NOMO-1 treated with dmso at 0.1 percent for 144 hours (cell line): ENCODE data around the gene ZNF460.
"Not testable (repeated sequence)": the region's sequence is repeated elsewhere in the genome, so short reads cannot be mapped to it uniquely, and the experiment has no call there.

Source experiments
- DNase-seq: peaks from one replicate; lab custom pipeline; 2025; ENCODE audit not compliant: unreplicated experiment; lab: John Stamatoyannopoulos, UW

ZNF460 gene

DNA sequence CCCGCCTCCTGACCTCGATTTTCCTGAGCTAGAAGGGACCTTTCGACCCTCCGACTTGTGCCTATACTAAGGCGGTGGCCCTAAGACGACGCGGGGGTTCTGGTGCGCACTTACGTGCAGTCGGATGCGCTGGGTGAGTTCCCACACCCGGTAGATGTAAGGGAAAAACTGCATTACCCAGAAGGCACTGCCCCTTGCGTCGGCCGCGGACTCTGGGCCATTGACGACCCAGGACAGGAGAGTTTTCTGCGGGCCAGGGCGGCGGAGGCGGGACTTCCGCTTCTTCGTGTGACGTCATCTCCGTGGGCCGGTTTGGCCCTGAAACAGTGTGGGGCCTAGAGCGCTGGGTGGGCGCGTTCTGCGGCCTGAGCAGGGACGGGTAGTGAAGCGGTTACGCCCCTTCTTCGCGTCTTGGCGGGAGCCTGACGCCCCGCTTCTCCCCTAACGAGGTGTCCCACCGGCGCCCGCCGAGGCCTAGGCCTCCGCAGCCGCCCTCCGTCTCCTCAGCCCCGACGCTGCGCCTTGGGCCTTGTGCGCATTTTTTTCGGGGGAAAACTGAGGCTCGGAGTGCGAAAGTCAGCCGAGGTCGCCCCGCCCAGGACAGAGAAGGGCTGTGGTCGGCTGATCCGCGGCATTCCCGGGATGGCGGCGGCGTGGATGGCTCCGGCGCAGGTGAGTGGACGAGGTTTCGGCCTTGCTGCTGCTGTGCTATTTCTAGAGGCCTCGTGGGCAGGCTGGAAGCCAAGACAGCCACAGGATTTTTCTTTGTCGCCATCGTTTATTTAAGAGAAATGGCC, at the start of gene ZNF460:
TSS of gene ZNF460 (plus strand) at position 321 of the 797 bp plus-strand sequence. CDS start at position 643, 322 bp downstream.
- DNase-seq: peak; percentile 92

DNA sequence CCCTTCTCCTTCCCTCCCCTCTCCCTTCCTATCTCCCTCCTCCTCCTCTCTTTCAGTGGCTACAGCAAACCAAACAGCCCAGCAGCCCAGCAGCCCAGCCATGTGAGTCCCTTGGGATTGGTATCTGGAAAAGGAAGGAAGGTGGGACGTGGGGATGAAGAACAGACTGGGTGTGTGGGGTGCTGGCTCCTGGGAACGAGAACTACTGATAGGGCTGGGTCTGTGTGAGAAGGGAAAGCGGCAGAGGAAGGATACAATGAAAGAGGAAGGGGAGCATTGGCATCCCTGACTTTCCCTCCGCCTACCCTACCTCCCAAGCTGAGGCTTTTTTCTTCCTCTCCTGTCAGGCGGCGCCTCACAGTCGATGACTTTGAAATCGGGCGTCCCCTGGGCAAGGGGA, 48.6 kb upstream of the ZNF460 start:
- no peak for DNase-seq

GRCh38 chr19:57233207-57233606, 47.1 kb upstream of the ZNF460 start:
- no peak for DNase-seq

DNA sequence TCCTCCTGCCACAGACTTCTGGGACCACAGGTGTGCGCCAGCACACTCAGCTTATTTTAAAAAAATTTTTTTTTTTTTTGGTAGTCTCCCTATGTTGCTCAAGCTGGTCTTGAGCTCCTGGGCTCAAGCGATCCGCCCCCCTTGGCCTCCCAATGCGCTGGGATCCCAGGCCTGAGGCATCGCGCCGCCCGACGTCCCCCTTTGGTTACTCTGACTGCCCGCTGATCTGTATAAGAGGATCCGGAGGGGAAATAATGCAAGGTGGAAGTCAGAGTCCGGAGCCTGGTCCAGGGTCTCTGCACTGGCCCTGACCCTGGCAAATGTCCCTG, 40.3 kb upstream of the ZNF460 start:
- DNase-seq: no peak

GRCh38 chr19:57240311-57241090, 39.8 kb upstream of the ZNF460 start, which contains the start of gene ZNF805:
Gene ZNF805, plus strand, starts transcription at chr19:57240632. Its CDS starts 260 bp downstream, at chr19:57240892.
- DNase-seq: peak; percentile 84

- no peak for DNase-seq
These were observed 39.1 kb upstream of the ZNF460 start for GRCh38 chr19:57241176-57241575.

- no peak for DNase-seq
These were observed 37.5 kb upstream of the ZNF460 start for GRCh38 chr19:57242821-57243220.

- DNase-seq: no peak
These were observed 35.8 kb upstream of the ZNF460 start for GRCh38 chr19:57244513-57244912.

- DNase-seq: no peak
These were observed 35.2 kb upstream of the ZNF460 start for GRCh38 chr19:57245066-57245465.

DNA sequence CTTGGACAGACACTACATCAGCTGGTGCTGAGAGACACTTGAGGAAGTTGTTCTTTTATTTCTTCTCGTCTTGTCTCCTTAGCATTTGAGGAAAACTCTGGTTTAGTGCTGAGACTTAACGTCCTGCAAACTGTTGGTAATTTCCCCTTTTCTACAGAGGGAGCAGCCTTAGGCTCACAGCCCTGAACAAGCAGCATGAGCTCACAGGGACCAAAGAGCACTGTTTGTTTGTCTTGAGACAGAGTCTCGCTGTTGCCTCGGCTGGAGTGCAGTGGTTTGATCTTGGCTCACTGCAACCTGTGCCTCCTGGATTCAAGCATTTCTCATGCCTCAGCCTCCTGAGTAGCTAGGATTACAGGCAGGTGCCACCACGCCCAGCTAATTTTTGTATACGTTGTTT, 34.3 kb upstream of the ZNF460 start:
- DNase-seq: no peak

- no peak for DNase-seq
These were observed 31.6 kb upstream of the ZNF460 start for GRCh38 chr19:57248646-57249045.

DNA sequence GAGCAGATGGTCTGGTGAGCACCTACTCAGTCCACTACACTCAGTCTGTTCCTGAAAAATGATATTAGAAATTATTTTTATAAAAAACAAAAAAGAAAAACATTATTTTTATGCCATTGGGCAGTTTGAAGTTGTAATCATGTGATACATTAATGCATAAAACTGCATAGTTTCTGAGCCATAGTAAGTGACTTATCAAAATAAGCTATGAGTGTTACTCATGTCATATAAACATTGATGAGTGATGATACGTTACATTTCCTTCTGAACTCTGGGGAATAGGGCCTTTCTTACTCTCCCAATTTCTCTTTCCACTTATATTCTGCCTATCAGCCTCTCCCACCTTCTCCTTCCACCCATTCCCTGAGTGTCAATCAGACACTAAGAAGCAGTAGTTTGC, 31.0 kb upstream of the ZNF460 start:
- DNase-seq: no peak

DNA sequence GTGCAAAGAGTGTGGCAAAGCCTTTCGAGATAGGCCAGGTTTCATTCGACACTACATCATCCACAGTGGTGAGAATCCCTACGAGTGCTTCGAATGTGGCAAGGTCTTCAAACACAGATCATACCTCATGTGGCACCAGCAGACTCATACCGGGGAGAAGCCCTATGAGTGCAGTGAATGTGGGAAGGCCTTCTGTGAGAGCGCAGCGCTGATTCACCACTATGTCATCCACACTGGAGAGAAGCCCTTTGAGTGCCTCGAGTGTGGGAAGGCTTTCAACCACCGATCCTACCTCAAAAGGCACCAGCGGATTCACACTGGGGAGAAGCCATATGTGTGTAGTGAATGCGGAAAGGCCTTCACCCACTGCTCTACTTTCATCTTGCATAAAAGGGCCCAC, 26.5 kb upstream of the ZNF460 start:
- DNase-seq: not testable (repeated sequence)

GRCh38 chr19:57262044-57262443, 18.2 kb upstream of the ZNF460 start:
- no peak for DNase-seq

GRCh38 chr19:57263244-57263741, 17.0 kb upstream of the ZNF460 start:
- no peak for DNase-seq

- DNase-seq: no peak
These were observed 13.0 kb upstream of the ZNF460 start for GRCh38 chr19:57267291-57267690.

DNA sequence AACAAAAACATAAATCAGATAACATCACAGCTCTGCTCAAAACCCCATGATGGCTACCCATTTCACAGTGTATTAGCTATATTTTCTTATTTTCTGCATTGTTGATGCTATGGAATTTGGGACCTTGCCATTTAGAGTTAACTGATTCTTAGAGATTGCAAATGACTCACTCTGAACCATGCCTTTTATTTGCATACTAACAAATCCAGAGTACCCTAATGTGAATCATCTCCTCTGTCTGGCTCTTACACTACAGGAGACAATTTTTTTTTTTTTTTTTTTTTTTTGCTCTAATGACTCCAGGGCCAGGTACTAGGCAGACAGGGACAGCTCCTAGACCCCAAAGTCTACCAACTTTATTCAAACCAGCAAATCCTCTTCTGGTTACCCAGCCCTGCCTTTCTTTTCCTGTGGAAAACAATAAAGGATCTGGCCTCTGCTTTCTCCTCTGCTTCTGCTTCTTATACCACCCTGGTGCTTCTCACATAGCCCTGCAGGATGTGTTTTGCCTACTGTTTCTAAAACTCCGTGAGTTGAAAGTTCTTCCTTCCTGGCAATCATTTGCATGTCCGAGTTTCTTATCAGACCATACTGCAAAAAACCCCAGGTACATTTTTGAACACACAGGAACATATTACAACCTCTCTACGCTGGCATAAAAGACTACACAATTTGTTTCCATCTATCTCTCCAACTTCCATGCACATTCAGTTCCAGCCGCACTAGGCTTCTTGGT, 10.6 kb upstream of the ZNF460 start:
- no peak for DNase-seq

GRCh38 chr19:57271280-57271679, 9.0 kb upstream of the ZNF460 start:
- no peak for DNase-seq

DNA sequence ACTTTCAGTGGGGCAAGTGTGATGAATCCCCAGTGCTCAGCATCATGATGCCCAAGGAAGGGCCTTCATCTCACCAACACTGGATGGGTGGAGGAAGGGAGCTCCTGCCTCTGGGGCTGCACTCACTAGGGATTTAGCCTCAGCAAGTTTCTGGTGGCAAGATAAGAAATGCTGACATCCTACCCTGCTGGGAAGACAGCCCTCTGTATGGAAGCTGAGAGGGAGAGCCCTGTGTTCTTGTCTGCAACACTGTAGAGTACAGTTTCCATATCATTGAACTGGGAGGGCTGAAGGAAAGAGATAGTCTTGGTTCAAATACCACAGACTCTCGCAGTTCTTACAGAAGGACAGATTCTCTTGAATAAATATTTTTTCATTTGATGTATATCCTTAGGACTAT, 7.3 kb upstream of the ZNF460 start:
- no peak for DNase-seq

DNA sequence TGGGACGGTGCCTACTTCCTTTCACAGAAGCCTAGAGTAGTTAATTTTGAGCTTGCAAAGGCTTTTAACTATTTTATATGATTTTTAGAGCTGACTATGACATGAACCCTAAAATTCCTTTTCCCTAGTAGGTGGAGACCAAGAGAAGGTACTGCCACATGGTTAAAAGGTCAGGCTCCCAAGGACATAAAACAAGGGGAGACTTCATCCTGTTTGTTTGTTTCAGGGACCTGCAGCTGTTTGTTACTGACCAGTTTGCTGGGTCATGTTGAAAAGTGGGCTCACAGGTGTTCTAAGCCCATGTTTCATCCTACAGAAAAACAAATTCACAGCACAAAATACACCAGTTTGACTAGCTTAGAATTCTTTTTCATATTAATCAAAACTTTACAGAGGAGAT, 3.9 kb upstream of the ZNF460 start:
- no peak for DNase-seq

GRCh38 chr19:57278481-57278880, 1.8 kb upstream of the ZNF460 start:
- not testable (repeated sequence) for DNase-seq
